HG02938 (cell line): ENCODE results near the gene TNFSF9.
A peak's percentile ranks its signal among the peaks of the same experiment; 100 is the strongest.
"Not testable (repeated sequence)": the region's sequence is repeated elsewhere in the genome, so short reads cannot be mapped to it uniquely, and the experiment has no call there.

Source experiments
- ATAC-seq: cut with Tn5 transposase; IDR thresholded peaks from one replicate; pipeline ENCODE4 v1.9.1; 2021; ENCODE audit warnings: mild to moderate bottlenecking, moderate library complexity; ENCODE audit not compliant: unreplicated experiment

Gene TNFSF9

DNA sequence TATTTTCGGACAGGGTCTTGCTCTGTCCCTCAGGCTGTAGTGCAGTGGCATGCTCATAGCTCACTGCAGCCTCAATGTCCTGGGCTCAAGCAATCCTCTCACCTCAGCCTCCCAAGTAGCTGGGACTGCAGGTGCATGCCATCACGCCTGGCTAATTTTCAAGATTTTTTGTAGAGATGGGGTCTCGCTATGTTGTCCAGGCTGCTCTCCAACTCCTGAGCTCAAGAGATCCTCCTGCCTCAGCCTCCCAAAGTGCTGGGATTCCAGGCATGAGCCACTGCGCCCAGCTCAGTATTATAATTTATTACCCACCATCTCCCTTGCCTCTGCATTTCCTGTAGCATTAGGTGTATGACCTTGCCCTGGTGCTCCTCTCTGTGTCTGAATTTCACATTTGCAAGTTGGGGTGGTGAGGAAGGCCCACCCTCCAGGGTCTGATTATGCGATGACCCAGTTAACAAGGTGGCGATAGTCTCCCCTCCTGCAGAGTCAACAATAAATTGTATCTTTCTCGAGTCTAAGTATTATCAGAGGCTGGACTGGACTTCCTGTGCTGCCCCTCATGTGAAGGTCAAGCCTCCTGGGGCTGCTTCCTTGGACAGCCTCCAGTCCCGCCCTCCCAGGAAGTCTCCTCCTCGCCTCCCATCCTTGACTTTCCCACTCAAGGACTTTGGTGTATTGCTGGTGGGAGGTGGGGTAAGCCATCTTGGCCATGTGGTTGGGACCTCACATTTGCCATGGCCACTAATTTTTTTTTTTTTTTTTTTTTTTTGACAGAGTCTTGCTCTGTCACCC is 27.2 kb upstream of the TNFSF9 start:
- no peak for ATAC-seq

DNA sequence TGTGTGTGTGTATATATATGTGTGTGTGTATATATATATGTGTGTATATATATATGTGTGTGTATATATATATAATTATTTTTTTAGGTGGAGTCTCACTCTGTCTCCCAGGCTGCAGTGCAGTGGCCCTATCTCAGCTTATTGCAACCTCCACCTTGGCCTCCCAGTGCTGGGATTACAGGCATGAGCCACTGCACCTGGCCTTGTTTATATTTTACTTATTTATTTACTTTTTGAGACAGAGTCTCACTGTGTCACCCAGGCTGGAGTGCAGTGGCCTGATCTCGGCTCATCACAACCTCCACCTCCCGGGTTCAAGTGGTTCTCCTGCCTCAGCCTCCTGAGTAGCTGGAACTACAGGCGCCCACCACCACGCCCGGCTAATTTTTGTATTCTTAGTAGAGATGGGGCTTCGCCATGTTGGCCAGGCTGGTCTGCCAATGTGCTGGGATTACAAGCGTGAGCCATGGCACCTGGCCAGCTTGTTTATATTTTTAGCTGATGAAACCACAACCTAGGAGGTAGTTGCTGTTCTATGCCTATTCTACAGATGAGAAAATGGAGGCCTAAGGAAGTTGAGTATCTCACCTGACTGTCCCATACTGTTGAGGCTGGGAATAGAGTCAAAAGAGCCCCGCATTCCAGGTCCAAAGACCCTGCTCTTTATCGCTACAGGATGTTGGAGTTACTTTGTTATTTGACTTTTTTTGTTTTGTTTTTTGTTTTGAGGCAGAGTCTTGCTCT is 22.6 kb upstream of the TNFSF9 start:
- not testable (repeated sequence) for ATAC-seq

DNA sequence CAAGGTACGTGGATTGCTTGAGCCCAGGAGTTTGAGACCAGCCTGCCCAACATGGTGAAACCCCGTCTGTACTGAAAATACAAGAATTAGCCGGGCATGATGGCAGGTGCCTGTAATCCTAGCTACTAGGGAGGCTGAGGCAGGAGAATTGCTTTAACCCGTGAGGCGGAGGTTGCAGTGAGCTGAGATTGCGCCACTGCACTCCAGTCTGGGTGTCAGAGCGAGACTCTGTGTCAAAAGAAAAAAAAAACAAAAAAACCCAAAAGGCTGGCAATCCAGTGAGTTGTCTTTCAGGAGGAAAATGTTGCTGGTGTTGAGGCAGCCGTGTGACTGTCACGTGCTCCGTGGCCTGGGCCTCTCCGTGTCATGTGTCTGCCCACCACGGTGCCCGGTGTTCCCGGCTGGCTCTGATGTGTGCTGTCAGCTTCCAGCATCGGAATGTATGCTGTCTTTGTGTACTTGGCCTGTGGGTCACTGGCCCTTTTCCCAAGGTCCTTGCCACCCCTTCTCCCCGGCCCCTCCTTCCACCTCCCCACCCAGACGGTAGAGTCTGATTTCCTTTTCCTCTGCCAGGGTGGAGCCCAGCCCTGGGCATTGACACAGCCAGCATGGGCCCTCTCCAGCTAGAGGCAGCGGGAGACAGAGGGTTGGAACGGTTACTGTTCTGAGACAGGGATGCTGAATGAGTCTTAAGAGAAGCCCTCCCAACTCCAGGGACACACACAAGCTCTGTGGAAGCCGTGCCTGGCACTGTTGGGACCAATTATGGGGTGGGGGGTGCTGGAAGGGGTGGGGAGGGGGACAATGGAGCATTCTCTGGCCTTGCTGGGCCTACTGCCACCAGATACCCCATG is 21.5 kb upstream of the TNFSF9 start:
- ATAC-seq = no peak

DNA sequence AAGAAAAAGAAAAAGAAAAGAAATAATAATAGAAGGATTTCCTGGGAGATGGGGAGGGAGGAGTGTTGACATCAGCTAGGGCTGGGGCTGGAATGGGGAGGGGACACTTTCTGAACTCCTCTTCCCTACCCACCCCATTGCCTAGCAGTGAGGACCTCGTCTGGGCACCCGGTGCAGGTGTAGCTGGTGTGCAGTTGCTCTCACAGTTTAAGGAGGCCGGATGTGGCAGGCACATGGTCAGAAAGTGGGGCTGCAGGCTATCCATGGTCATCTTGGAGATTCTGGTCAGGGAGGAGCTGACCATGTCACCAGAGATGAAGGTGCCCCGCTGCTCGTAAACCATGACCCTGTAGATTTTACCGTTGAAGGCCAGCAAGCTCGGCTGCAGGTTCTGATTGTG is 20.2 kb upstream of the TNFSF9 start:
- no peak for ATAC-seq

DNA sequence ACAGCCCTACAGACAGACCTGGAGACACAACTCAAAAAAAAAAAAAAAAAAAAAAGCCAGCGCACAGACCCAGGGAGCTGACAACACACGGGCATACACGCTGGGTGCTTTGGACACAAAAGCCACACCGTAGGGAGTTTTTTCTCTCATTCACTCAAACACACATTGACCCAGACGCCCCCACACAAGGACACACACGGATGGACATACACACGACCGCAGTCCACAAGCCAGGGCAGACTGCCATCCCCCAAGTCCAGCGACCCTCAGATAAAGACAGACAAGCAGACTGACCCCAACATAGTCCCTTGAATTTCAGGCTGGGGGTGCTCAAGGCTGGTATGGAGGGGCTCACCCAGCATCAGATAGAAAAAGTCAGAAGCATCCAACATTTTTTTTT is 16.7 kb upstream of the TNFSF9 start:
- ATAC-seq = no peak

DNA sequence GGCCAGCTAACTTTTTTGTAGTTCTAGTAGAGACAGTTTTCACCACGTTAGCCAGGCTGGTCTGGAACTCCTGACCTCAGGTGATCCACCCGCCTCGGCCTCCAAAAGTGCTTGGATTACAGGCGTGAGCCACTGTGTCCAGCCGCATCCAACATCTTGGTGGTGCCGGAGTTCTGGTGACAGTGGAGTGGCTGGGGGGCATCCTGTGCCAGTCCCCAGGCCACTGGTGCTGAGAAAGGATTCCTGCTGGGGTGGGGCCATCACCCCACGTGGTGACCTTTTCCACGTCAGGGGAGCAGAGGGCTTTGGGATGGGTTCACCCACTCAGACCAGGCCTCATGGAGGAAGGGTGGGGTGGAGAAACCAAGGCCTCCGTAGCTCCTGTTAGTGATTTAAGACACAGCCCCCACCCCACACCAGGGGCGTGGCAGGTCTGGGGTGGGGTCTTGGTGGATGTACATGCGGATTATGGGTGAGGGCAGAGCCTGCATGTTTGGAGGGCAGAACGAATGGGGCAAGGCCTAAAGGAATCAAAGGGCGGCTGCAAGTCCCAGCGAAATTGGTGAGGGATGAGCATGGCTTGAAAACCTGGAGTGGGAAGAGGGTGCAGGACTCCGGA is 15.8 kb upstream of the TNFSF9 start:
- no peak for ATAC-seq

DNA sequence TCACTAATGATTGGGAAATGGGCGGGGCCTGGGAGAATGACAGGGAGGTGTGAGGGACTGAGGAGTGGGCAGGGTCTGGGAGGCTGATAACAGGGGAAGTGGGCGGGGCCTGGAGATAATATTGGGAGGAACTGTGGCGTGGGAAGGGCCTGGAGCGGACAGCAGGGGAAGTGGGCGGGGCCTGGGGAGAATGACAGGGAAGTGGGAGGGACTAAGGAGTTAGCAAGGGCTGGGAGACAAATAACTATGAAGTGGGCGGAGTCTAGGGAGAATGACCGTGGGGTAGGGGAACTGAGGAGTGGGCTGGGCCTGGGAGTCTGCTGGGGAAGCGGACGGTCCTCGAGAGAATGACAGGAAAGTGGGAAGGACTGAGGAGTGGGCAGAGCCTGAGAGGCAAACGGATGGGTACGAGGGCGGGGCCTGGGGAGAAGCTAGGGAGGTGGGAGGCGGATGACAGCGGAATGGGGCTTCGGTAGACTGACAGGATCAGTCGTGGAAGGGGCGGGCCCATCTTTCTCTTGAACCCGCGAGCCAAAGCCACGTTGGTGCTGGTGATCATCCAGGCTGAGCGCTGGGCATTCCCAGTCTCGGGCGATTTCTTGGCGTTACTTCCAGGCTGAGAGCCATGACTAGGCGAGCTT is 14.7 kb upstream of the TNFSF9 start:
- ATAC-seq = no peak

DNA sequence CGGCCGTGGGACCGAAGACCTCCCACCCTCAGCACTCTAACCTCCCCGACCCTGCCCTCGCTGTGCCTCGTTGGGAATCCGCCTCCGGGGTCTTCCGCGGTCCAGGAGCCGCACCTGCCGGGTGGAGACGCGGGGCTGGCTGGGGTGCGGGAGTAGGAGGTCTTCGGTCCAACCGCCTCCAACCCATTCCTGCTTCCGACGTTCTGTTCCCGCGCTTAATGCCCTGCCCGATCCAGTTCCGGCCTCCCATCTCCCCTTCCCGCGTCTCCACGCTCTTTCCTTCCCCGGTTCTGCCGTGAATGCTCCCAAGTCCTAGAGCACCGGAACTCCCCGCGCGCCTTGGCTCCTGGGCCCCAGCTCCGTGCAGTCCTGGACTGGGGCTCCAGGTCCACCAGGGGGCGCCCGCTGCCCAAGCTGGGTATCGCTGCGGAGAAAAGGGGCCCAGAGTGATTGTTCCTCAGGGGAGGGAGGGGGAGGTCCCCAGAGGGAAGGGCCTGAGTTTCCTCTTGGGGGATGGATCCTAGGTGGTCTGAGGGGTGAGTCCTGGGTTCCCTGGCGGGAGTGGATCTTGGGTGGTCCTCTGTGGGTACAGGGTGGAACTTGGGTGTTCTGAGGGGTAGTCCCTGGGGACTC is 14.1 kb upstream of the TNFSF9 start:
- ATAC-seq = no peak

DNA sequence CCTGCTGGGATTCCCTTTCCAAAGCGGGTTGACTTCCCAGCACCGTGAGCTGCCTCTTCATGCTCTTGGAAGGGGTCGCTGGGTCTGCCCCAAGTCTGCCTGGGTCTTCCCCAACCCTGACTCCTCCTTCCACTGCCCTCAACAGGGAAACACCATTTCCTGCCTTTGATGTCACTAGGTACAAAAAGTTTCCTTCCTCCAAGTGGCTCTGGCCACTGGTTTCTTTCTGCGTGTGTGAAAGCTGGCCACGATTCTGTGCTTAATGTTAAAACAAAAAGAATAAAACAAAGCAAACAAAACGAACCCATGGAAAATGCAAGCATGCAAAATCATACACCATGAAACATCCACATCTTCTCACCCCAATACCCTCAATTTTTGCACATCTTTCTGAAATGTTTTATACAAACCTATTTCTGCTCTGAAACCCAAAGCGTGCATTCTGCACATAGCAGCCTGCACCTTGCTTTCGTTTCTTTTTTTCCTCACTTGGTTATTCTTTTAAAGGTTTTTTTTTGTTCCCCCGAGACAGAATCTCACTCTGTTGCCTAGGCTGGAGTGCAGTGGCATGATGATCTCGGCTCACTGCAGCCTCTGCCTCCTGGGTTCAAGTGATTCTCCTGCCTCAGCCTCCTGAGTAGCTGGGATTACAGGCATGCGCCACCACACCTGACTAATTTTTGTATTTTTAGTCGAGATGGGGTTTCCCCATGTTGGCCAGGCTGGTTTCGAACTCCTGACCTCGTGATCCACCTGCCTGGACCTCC is 12.5 kb upstream of the TNFSF9 start:
- ATAC-seq = no peak

DNA sequence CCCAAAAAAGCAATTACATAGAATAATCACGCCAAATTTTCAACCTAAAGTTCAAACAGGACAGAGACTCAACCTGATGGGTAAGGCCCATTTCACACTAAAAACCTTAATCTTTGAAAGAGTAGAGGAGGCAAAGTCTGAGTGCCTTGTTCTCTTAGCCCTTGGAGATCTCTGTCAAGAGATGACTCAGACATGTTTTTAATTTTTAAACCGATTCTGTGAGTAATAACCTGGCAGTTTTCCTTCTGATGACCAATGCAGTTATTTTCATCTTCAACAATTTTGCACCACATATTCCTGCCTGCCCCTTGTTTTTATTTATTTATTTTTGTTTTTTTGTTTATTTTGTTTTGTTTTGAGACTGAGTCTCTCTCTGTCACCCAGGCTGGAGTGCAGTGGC is 11.5 kb upstream of the TNFSF9 start:
- ATAC-seq = no peak

DNA sequence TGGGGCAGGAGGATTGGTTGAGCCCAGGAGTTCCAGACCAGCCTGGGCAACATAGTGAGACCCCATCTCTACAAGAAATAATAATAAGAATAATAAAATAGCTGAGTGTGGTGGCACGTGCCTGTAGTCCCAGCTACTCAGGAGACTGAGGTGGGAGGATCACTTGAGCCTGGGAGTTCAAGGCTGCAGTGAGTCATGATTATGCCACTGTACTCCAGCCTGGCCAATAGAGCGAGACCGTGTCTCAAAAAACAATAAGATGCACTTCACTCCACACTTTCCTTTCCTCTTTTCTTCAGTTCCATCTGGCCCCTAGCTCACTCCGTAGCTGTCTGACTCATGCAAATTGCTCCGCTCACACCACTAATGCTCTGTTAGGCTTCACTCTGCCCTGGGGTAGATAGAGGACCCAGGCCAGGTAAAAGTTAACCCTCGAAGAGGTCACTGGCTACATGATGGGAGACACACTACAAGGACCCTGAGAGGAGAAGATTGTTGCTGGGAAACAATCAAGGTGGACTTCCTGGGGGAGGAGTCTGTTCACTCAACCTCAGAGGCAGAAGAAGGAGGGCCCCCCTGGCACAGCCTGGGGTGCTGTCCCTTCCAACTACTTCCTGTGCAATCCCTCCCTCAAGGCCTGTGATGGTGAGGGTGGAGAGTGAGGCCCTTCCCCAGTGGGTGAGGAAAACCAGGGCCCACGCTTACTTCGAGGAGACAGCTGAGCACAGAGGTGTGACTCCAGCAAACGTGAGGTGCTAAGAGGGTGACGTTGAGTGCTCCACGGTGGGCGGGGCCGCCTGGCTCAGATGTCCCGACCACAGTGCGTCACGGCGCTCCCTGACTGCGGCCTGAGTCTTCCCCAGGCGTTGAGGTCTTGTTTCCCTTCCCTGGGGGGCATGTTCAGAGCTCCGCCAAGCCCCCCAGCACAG is 8.8 kb upstream of the TNFSF9 start:
- ATAC-seq = peak; percentile 44

DNA sequence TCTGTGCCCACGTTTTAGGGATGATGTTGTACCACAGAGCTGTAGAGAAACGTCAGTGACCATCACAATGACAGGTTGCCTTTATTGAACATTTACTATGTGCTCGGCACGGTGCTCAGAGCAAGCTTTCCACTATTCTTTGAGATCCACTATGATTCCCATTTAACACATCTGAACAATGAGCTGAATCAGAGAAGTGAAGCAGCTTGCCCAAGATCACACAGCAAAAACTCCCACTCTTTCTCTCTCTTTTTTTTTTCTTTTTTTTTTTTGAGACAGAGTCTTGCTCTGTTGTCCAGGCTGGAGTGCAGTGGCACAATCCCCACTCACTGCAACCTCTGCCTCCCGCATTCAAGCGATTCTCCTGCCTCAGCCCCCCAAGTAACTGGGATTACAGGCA is 8.1 kb upstream of the TNFSF9 start:
- ATAC-seq = no peak

DNA sequence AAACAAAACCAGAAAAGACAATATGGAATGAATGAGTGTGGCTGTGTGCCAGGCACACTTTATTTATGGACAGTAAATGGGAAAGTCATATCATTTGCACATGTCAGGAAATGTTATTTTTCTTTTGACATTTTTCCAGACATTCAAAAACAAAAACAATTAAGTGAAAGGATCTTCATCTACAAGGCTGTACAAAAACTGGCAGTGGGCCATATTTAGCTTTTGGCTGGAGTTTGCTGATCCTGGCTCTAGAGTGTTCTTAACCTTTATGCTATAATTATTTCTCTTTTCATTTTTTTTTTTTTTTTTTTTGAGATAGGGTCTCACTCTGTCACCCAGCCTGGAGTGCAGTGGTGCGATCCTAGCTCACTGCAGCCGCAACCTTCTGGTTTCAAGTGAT is 6.5 kb upstream of the TNFSF9 start:
- no peak for ATAC-seq

DNA sequence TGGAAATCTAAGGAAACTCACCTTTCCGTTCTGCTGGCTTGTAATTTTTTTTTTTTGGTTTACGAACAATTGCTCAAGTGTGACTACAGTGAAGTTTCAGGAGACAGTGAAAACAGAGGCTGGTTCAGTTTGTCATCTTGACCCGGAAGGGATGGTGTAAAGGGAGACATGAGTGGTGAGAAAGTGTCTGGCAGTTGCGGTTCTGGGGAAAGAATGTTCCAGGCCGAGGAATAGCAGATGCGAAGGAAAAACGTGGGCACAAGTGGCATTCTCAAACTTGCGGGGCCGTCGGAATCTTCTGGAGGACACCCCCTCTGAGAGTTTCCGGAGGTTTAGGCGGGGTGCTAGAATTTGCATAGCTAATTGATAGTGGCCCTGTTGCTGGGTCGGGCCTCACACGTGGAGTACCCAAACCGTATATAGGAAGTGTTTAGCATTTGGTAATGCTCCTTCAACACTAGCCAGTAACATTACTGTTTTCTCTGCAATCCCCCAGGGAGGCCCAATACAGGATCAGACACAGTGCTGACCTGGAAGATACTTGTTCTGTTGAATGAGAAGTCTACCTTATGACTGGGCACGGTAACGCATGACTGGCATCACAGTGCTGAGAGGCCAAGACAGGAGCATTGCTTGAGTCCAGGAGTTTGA is 2.8 kb upstream of the TNFSF9 start:
- peak; percentile 42 for ATAC-seq

DNA sequence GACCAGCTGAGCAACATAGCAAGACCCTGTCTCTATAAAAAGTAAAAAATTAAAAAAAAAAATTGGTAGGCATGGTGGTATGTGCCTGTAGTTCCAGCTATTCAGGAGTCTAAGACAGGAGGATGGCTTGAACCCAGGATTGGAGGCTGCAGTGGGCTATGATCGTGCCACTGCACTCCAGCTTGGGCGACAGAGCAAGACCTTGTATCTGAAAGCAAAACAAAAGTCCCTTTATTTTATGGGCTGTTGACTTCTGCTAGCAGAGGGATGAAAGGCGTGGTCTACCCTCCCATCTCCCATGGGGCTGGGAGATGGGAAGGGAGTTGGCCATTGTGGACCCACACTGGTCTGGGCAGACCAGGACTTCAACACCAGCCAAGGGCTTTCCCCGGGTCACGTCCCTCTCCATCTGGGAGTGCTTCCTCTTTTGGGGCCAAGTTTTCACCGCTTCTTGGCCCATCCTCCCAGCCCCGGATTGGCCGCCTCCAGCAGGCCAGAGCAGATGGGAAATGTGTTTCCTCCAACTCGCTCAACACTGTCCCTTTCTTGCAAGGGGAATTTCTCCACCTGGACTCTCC is 2.2 kb upstream of the TNFSF9 start:
- no peak for ATAC-seq

DNA sequence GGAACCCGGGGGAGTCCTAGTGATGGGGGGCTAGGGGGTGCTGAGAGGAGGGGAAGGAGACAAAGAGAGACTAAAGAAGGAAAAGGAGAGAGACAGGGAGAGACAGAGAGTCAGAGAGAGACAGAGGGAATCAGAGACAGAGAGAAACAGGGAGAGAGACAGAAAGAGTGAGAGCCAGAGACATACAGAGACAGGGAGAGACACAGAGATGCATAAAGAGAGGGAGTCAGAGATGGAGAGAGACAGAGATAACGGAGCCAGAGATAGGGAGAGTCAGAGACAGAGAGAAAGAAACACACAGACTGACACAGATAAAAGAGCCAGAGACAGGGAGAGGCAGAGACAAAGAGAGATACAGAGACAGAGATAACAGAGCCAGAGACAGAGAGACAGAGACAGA is 1.5 kb upstream of the TNFSF9 start:
- no peak for ATAC-seq

DNA sequence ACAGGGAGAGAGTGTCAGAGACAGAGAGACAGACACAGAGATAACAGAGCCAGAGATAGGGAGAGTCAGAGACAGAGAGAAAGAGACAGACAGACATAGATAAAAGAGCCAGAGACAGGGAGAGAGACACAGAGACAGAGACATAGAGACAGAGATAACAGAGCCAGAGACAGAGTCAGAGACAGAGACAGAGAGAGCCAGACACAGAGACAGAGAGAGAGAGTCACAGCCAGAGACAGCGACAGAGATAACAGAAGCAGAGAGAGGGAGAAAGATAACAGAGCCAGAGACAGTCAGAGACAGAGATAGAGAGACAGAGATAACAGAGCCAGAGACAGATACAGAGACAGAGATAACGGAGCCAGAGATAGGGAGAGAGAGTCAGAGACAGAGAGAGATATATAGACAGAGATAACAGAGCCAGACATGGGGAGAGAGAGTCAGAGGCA is 865 bp upstream of the TNFSF9 start:
- no peak for ATAC-seq
